GM04504 (cell line): Measurements from ENCODE around the gene CENPT.

ENCODE experiments used
- DNase-seq: peaks from one replicate; pipeline ENCODE4 v3.0.0-alpha.2; 2012; ENCODE audit warnings: low read depth

Gene CENPT

DNA sequence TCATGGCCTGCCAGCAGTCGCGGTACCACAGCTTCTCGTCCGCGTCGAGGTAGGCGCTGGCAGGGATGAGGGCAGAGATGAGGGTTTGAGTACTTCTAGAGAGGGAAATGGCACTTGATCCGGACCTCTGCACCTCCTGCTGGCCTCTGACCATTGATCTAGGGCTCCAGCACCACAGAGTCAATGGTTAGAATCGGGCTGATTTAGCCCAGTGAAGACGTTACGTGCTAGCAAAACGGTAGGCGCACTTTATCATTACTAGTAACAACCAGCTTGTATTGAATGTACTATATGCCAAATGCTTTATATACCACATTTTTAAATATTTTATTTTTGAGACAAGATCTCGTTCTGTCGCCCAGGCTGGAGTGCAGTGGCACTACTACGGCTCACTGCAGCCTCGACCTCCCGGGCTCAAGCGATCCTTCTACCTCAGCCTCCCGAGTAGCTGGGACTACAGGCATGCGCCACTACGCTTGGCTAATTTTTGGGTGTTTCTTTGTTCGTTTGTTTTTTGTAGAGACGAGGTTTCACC lies 40.3 kb downstream of the CENPT start:
- DNase-seq: no peak

- peak; percentile 99 for DNase-seq
These were observed 40.9 kb downstream of the CENPT start, which contains the start of the genes RANBP10 and TSNAXIP1 for GRCh38 chr16:67806428-67807147. RANBP10 (minus strand) TSS chr16:67806560; CDS start chr16:67806536, 24 bp downstream. TSNAXIP1 (plus strand) TSS chr16:67806889; CDS start chr16:67807150, 261 bp downstream.

DNA sequence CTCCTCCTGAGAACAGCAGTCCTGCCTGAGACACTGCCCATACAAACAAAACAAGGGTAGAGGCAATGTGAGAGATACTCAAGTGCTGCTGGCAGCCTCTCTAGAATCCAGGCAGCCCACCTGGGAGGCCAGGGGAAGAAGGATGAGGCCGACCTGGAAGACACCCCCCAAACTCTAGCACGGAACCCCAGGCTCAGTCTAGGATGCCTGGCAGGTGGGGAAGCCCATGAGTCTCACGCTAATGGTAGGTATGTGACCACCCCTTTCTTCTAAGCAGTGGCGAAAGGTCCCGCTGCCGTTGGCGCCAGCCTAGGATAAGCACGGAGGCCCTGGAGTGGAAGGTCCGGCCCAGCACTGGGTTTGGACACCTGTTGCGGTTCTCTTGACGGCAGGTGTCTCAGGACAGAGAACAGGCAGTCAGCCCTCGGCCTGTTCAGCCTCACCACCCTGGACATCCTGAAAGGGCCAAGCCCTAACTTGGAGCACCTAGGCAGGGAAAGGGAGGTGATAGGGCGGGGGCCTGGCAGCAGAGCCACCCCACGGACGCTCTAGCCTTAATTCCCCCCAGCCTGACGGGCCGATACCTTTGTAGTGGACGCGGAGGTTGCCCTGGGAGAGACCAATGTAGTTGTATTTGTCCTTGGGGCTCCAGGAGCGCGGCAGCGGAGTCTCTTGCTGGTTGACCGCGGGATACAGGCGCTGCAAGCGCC lies 41.6 kb downstream of the CENPT start:
- no peak for DNase-seq

GRCh38 chr16:67804853-67805542 lies 42.5 kb downstream of the CENPT start:
- no peak for DNase-seq

- DNase-seq: no peak
These were observed 43.6 kb downstream of the CENPT start for GRCh38 chr16:67803894-67804293.

- no peak for DNase-seq
These were observed 45.6 kb downstream of the CENPT start for GRCh38 chr16:67801883-67802282.

DNA sequence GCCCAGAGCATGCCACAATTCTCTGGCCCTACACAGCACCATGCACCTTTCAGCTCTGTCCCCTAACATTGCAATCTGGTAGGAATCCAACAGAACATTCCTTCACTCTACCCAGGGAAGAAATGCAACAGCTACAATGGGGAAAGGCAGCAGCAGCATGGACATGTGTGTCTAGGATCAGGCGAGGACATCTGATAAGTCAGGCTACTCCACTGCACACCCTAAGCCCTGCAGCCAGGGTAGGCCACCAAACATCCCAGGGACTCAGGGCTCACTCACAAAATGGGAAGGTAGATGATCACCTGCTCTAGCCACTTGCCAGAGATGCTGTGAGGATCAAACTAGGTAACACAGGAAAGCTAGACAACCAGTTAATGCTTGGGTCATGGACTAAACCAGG lies 46.3 kb downstream of the CENPT start:
- no peak for DNase-seq

GRCh38 chr16:67800338-67800926 lies 47.1 kb downstream of the CENPT start:
- no peak for DNase-seq

DNA sequence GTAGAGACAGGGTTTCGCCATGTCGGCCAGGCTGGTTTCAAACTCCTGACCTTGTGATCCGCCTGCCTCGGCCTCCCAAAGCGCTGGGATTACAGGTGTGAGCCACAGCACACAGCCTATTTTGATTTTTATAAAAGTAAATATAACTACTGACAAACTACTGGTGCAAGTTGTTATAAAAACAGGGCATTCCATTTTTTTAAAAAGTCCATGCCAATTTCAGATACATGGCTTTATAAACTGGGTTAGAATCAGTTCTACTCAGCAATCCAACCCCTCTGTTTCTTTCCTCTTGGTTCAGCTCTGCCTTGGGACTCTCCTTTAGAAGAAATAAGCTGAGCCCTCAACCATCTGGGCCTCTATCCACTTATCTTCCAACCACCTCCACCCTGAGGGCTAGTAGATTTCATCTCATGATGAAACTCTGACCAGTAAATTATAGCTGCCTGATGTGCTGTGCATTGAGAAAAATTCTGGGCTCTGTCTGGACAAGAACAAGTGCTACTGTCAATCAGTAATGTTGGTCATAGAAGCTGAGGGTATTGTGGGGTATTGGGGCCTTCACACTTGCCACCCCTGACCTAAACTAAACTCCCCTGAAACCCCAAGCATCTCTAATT lies 51.3 kb downstream of the CENPT start:
- no peak for DNase-seq

DNA sequence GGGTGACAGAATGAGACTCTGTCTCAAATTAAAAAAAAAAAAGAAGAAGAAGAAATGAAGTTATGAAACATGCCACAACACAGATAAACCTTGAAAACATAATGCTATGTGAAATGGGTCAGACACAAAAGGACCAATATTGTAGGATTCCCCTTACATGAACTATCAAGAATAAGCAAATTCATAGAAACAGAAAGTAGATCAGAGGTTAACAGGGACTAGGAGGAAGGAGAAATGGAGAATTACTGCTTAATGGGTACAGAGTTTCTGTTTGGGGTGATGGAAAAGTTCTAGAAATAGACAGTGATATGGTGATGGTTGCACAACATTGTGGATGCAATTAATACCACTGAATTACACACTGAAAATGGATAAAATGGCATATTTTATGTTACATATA lies 57.4 kb downstream of the CENPT start:
- DNase-seq: no peak

DNA sequence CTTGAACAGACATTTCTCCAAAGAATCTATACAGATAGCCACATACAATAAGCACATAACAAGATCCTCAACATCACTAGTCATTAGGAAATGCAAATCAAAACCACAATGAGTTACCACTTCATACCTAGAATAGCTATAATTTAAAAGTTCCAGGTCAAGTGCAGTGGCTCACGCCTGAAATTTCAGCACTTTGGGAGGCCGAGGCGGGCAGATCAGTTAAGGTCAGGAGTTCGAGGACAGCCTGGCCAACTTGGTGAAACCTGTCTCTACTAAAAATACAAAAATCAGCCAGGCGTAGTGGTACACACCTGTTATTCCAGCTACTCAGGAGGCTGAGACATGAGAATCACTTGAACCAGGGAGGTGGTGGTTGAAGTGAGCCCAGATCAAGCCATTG lies 61.0 kb downstream of the CENPT start:
- DNase-seq: no peak

DNA sequence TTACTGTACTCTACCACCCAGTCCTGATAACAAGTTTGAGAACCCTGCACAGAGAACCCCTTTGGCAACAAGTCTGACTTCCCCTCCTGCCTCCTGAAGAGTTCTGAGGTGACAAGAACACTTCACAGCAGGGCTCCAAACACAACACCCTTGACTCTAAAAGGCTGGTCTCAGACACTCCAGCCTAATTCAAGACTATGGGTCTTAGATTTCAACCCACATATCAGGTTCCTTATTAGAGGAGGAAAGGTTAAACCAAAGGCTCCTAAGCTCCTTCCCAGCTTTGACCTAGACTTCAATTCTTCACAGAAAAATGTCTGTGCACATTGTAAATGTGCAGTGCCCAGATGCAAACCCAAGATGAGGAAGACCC lies 64.2 kb downstream of the CENPT start:
- DNase-seq: no peak

- no peak for DNase-seq
These were observed 64.7 kb downstream of the CENPT start for GRCh38 chr16:67782567-67783352.

DNA sequence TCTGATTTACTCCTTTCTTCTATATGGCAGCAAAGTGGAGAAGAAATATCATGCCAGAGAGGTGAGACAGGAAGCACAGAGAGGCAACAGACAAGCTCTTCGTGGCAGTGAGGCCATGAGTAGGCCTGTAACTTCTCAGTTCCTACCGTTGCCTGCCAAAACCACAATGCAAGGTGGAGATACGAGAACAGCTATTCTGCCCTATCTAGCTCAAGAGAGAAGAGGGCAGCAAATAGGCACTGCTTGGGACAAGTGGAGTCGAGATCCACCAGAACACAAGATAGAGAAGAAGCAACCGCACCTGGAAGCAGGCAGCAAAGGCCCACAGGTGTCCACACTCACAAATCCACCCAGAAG lies 66.0 kb downstream of the CENPT start:
- DNase-seq: no peak

GRCh38 chr16:67780847-67781564 lies 66.5 kb downstream of the CENPT start:
- DNase-seq: no peak

GRCh38 chr16:67779256-67780014 lies 68.1 kb downstream of the CENPT start:
- no peak for DNase-seq
